IPS-15b (cell line): ENCODE measurements around the gene WNK1.

Source experiments
- H3K27me3 ChIP-seq: one replicate; pipeline ENCODE4 v1.6.1; 2013; ENCODE audit warnings: low read length; ENCODE audit not compliant: control insufficient read depth, insufficient read depth
- H3K36me3 ChIP-seq: one replicate; pipeline ENCODE4 v1.6.1; 2013; ENCODE audit warnings: low read length; ENCODE audit not compliant: control insufficient read depth, insufficient read depth
- H3K4me1 ChIP-seq: one replicate; pipeline ENCODE4 v1.6.1; 2013; ENCODE audit warnings: mild to moderate bottlenecking, low read length; ENCODE audit not compliant: control insufficient read depth, insufficient read depth
- H3K4me3 ChIP-seq: one replicate; pipeline ENCODE4 v1.5.1; 2013; ENCODE audit warnings: low read depth, low read length
- H3K9ac ChIP-seq: one replicate; pipeline ENCODE4 v1.6.1; 2013; ENCODE audit warnings: low read depth, mild to moderate bottlenecking, low read length
- H3K9me3 ChIP-seq: one replicate; pipeline ENCODE4 v1.6.1; 2013; ENCODE audit warnings: mild to moderate bottlenecking, low read length; ENCODE audit not compliant: control insufficient read depth, insufficient read depth

WNK1 gene

GRCh38 chr12:862303-862911 lies 110.0 kb downstream of the WNK1 start:
- Histone ChIP-seq H3K27me3 (no peaks in the 10 kb centered on the region), H3K36me3 (peaks cover 19% of the 10 kb centered on the region), H3K4me3 (no peak overlapping the region), H3K9me3 (no peaks in the 10 kb centered on the region), H3K9ac (no peak overlapping the region), H3K4me1 (no peaks in the 10 kb centered on the region)

GRCh38 chr12:863285-863684 lies 110.9 kb downstream of the WNK1 start:
- Histone ChIP-seq H3K4me1 (no peaks in the 10 kb centered on the region), H3K4me3 (no peak overlapping the region), H3K9ac (no peak overlapping the region), H3K9me3 (no peaks in the 10 kb centered on the region), H3K36me3 (peaks cover 16% of the 10 kb centered on the region), H3K27me3 (no peaks in the 10 kb centered on the region)

- Histone ChIP-seq H3K4me3 (no peak overlapping the region), H3K9me3 (no peaks in the 10 kb centered on the region), H3K27me3 (no peaks in the 10 kb centered on the region), H3K36me3 (peaks cover 9% of the 10 kb centered on the region), H3K9ac (no peak overlapping the region), H3K4me1 (no peaks in the 10 kb centered on the region)
These were observed 113.2 kb downstream of the WNK1 start for GRCh38 chr12:865614-866013.

GRCh38 chr12:867905-868304 lies 115.5 kb downstream of the WNK1 start:
- no peak overlapping the region for H3K4me3 ChIP-seq
- no peaks in the 10 kb centered on the region for H3K36me3 ChIP-seq

DNA sequence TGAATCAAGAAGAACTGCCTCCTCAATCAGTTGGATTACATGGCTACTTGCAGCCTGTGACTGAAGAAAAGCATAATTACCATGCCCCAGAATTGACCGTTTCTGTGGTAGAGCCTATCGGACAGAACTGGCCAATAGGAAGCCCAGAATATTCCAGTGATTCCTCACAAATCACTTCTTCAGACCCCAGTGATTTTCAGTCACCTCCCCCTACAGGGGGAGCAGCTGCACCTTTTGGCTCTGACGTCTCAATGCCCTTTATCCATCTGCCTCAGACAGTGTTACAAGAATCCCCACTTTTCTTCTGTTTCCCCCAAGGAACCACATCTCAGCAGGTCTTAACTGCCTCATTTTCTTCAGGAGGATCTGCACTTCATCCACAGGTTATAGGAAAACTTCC lies 116.3 kb downstream of the WNK1 start:
- Histone ChIP-seq H3K4me3 (no peak overlapping the region), H3K9me3 (no peaks in the 10 kb centered on the region), H3K9ac (no peak overlapping the region), H3K36me3 (no peaks in the 10 kb centered on the region), H3K27me3 (no peaks in the 10 kb centered on the region), H3K4me1 (no peaks in the 10 kb centered on the region)

More at GRCh38 chr12:867905-868304, 115.5 kb downstream of the WNK1 start:
- Histone ChIP-seq H3K9me3 (no peaks in the 10 kb centered on the region), H3K4me1 (no peaks in the 10 kb centered on the region), H3K9ac (no peak overlapping the region), H3K27me3 (no peaks in the 10 kb centered on the region)

- Histone ChIP-seq H3K9me3 (no peaks in the 10 kb centered on the region), H3K27me3 (no peaks in the 10 kb centered on the region), H3K9ac (no peak overlapping the region), H3K4me3 (no peak overlapping the region), H3K36me3 (no peaks in the 10 kb centered on the region), H3K4me1 (no peaks in the 10 kb centered on the region)
These were observed 118.0 kb downstream of the WNK1 start for GRCh38 chr12:870378-870777.

GRCh38 chr12:873954-874353 lies 121.6 kb downstream of the WNK1 start:
- Histone ChIP-seq H3K9me3 (no peaks in the 10 kb centered on the region), H3K36me3 (no peaks in the 10 kb centered on the region), H3K27me3 (no peaks in the 10 kb centered on the region), H3K4me1 (no peaks in the 10 kb centered on the region), H3K4me3 (no peak overlapping the region), H3K9ac (no peak overlapping the region)

DNA sequence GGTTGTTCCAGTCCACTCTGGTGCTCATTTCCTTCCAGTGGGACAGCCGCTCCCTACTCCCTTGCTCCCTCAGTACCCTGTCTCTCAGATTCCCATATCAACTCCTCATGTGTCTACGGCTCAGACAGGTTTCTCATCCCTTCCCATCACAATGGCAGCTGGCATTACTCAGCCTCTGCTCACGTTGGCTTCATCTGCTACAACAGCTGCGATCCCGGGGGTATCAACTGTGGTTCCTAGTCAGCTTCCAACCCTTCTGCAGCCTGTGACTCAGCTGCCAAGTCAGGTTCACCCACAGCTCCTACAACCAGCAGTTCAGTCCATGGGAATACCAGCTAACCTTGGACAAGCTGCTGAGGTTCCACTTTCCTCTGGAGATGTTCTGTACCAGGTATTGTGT lies 127.3 kb downstream of the WNK1 start:
- H3K36me3 ChIP-seq: peaks cover 16% of the 10 kb centered on the region
- H3K9me3 ChIP-seq: no peaks in the 10 kb centered on the region
- no peaks in the 10 kb centered on the region for H3K4me1 ChIP-seq
- H3K4me3 ChIP-seq: no peak overlapping the region
- H3K9ac ChIP-seq: no peak overlapping the region
- H3K27me3 ChIP-seq: no peaks in the 10 kb centered on the region

GRCh38 chr12:880656-881055 lies 128.3 kb downstream of the WNK1 start:
- no peak overlapping the region for H3K9ac ChIP-seq
- no peak overlapping the region for H3K4me3 ChIP-seq
- H3K27me3 ChIP-seq: no peaks in the 10 kb centered on the region
- no peaks in the 10 kb centered on the region for H3K9me3 ChIP-seq
- peaks cover 26% of the 10 kb centered on the region for H3K36me3 ChIP-seq
- no peaks in the 10 kb centered on the region for H3K4me1 ChIP-seq

GRCh38 chr12:884746-885414 lies 132.5 kb downstream of the WNK1 start:
- Histone ChIP-seq H3K27me3 (no peaks in the 10 kb centered on the region), H3K4me3 (no peak overlapping the region), H3K4me1 (no peaks in the 10 kb centered on the region), H3K9ac (no peak overlapping the region), H3K36me3 (peaks cover 28% of the 10 kb centered on the region), H3K9me3 (no peaks in the 10 kb centered on the region)

- Histone ChIP-seq H3K27me3 (no peaks in the 10 kb centered on the region), H3K4me3 (no peak overlapping the region), H3K36me3 (peaks cover 28% of the 10 kb centered on the region), H3K9me3 (no peaks in the 10 kb centered on the region), H3K4me1 (no peaks in the 10 kb centered on the region), H3K9ac (no peak overlapping the region)
These were observed 133.3 kb downstream of the WNK1 start for GRCh38 chr12:885701-886100.

DNA sequence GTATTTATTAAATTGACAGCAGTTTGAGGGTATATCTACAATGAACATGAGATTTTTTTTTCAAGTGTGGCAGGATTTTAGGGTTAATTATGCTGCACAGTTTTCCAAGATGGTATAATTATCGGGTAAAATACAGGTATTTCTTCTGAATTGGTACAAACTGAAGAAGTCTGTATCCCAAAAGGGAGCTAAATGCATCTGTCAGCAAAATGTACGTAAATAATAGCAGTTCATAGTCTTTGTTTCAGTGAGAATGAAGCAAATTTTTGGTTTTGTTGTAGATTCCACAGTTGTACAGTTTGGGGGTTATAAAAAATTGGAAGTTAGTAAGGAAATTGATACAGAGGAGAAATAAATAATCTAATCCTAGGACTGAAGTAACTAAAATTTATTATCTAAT lies 133.8 kb downstream of the WNK1 start:
- H3K36me3 ChIP-seq: peaks cover 28% of the 10 kb centered on the region
- H3K4me3 ChIP-seq: no peak overlapping the region
- no peaks in the 10 kb centered on the region for H3K4me1 ChIP-seq
- no peaks in the 10 kb centered on the region for H3K9me3 ChIP-seq
- no peak overlapping the region for H3K9ac ChIP-seq
- H3K27me3 ChIP-seq: no peaks in the 10 kb centered on the region
